Neural progenitor cell (in vitro differentiated cells): ENCODE measurements around the gene TRAPPC10. TPM values are rescaled to one million over a fixed set of nuclear protein-coding genes. Genes with fewer than 3 reads are reported as not detected.

Experiments used
- DNase-seq: peaks from one replicate; pipeline ENCODE4 v3.0.0-alpha.2; 2016; ENCODE audit warnings: low spot score
- H2AFZ ChIP-seq: fragments of 200-600 bp; sonication (generic); replicated peaks from 2 replicates; pipeline ENCODE4 v1.6.1; 2016; ENCODE audit warnings: antibody characterized with exemption
- H3F3A ChIP-seq: fragments of 200-600 bp; sonication (generic); 2 replicates; pipeline ENCODE4 v1.6.1; 2016; ENCODE audit warnings: antibody characterized with exemption, low read depth
- H3K27ac ChIP-seq: fragments of 200-600 bp; sonication (generic); 2 replicates; pipeline ENCODE4 v1.5.1; 2016; ENCODE audit warnings: mild to moderate bottlenecking
- H3K27me3 ChIP-seq: fragments of 200-600 bp; sonication (generic); 2 replicates; pipeline ENCODE4 v1.6.1; 2016; ENCODE audit warnings: mild to moderate bottlenecking, moderate library complexity
- H3K36me3 ChIP-seq: fragments of 200-600 bp; sonication (generic); 2 replicates; pipeline ENCODE4 v1.5.1; 2016
- H3K4me1 ChIP-seq: fragments of 200-600 bp; sonication (generic); 2 replicates; pipeline ENCODE4 v1.6.1; 2016; ENCODE audit warnings: mixed run types
- H3K4me2 ChIP-seq: fragments of 200-600 bp; sonication (generic); 2 replicates; pipeline ENCODE4 v1.6.1; 2016
- H3K4me3 ChIP-seq: fragments of 200-600 bp; sonication (generic); 2 replicates; pipeline ENCODE4 v1.5.1; 2016
- H3K79me2 ChIP-seq: fragments of 200-600 bp; sonication (generic); 2 replicates; pipeline ENCODE4 v1.6.1; 2016; ENCODE audit warnings: low read depth
- H3K9ac ChIP-seq: fragments of 200-600 bp; sonication (generic); 2 replicates; pipeline ENCODE4 v1.6.1; 2016
- H3K9me3 ChIP-seq: fragments of 200-600 bp; sonication (generic); 2 replicates; pipeline ENCODE4 v1.5.1; 2016; ENCODE audit warnings: low read depth
- H4K20me1 ChIP-seq: fragments of 200-600 bp; sonication (generic); 2 replicates; pipeline ENCODE4 v1.6.1; 2016; ENCODE audit warnings: low read depth
- H3K27ac Mint-ChIP-seq: 3 replicates; pipeline ENCODE4 v1.8.0; 2021; ENCODE audit warnings: mixed read lengths
- H3K27me3 Mint-ChIP-seq: 2 replicates; pipeline ENCODE4 v1.8.0; 2022; ENCODE audit warnings: low read depth, mild to moderate bottlenecking, inconsistent platforms, moderate library complexity, mixed read lengths; ENCODE audit not compliant: insufficient read depth
- H3K36me3 Mint-ChIP-seq: 3 replicates; pipeline ENCODE4 v1.8.0; 2021; ENCODE audit warnings: mixed read lengths
- H3K4me1 Mint-ChIP-seq: 3 replicates; pipeline ENCODE4 v1.8.0; 2021; ENCODE audit warnings: mixed read lengths
- H3K4me3 Mint-ChIP-seq: 3 replicates; pipeline ENCODE4 v1.8.0; 2021; ENCODE audit warnings: mild to moderate bottlenecking, moderate library complexity, mixed read lengths
- H3K9me3 Mint-ChIP-seq: 3 replicates; pipeline ENCODE4 v1.8.0; 2020; ENCODE audit warnings: mixed read lengths
- CTCF ChIP-seq: fragments of 200-600 bp; sonication (generic); IDR thresholded peaks from 2 replicates; pipeline ENCODE4 v1.5.1; 2017; ENCODE audit warnings: antibody characterized with exemption, mild to moderate bottlenecking
- EZH2 ChIP-seq: fragments of 200-600 bp; sonication (generic); IDR thresholded peaks from 2 replicates; pipeline ENCODE4 v1.6.1; 2017; ENCODE audit warnings: antibody characterized with exemption, mild to moderate bottlenecking, moderate library complexity
- EZH2phosphoT487 ChIP-seq: fragments of 200-600 bp; sonication (generic); IDR thresholded peaks from 2 replicates; pipeline ENCODE4 v1.6.1; 2017; ENCODE audit warnings: antibody characterized with exemption
- total RNA-seq: library from RNA; depleted of rRNA; stranded (reverse); fragments of >200 nt; gene quantifications from 2 replicates; pipeline ENCODE4 v1.2.3, GENCODE V29; 2015; ENCODE audit warnings: low replicate concordance

The TRAPPC10 gene
- total RNA-seq, 1 donor from 2014 or later: 19.8 TPM

GRCh38 chr21:43985690-43986251, 26.3 kb upstream of the TRAPPC10 start:
- peak overlapping the region; percentile 44 for H3K27ac Mint-ChIP-seq
- peaks cover 10% of the 10 kb centered on the region for H3K4me1 ChIP-seq
- peak; percentile 65 for DNase-seq
- H3K4me3 Mint-ChIP-seq: no peak overlapping the region
- H3K9ac ChIP-seq: no peak overlapping the region
- peaks cover 5% of the 10 kb centered on the region for H3K27me3 ChIP-seq
- peaks cover 3% of the 10 kb centered on the region for H3K27me3 Mint-ChIP-seq
- H3K4me3 ChIP-seq: peak overlapping the region; percentile 38
- TF ChIP-seq CTCF: no peak
- no peak for TF ChIP-seq EZH2
- TF ChIP-seq EZH2phosphoT487: no peak
- H2AFZ ChIP-seq: peak overlapping the region; percentile 96
- H4K20me1 ChIP-seq: no peaks in the 10 kb centered on the region
- no peaks in the 10 kb centered on the region for H3K9me3 Mint-ChIP-seq
- no peaks in the 10 kb centered on the region for H3K79me2 ChIP-seq
- no peaks in the 10 kb centered on the region for H3F3A ChIP-seq
- H3K36me3 ChIP-seq: no peaks in the 10 kb centered on the region
- peak overlapping the region; percentile 76 for H3K4me2 ChIP-seq
- H3K4me1 Mint-ChIP-seq: peaks cover 27% of the 10 kb centered on the region
- peaks cover 3% of the 10 kb centered on the region for H3K36me3 Mint-ChIP-seq
- no peaks in the 10 kb centered on the region for H3K9me3 ChIP-seq
- no peak overlapping the region for H3K27ac ChIP-seq

- H3K9me3 Mint-ChIP-seq: no peaks in the 10 kb centered on the region
- Histone ChIP-seq H3K4me2 (no peak overlapping the region), H2AFZ (no peak overlapping the region)
These were observed 25.3 kb upstream of the TRAPPC10 start for GRCh38 chr21:43986544-43987451.

GRCh38 chr21:43987509-43987908, 24.6 kb upstream of the TRAPPC10 start:
- no peak for DNase-seq
- no peak overlapping the region for H3K27ac ChIP-seq
- TF ChIP-seq CTCF (no peak), EZH2 (no peak), EZH2phosphoT487 (no peak)

More at GRCh38 chr21:43986544-43987451, 25.3 kb upstream of the TRAPPC10 start:
- Histone ChIP-seq H3F3A (no peaks in the 10 kb centered on the region), H3K9me3 (no peaks in the 10 kb centered on the region), H3K4me1 (peaks cover 10% of the 10 kb centered on the region), H4K20me1 (no peaks in the 10 kb centered on the region), H3K27ac (no peak overlapping the region), H3K79me2 (no peaks in the 10 kb centered on the region), H3K9ac (no peak overlapping the region), H3K27me3 (peaks cover 5% of the 10 kb centered on the region), H3K4me3 (no peak overlapping the region), H3K36me3 (no peaks in the 10 kb centered on the region)
- no peak overlapping the region for H3K4me3 Mint-ChIP-seq
- no peak for TF ChIP-seq EZH2phosphoT487
- peaks cover 24% of the 10 kb centered on the region for H3K4me1 Mint-ChIP-seq
- H3K36me3 Mint-ChIP-seq: peaks cover 3% of the 10 kb centered on the region
- H3K27ac Mint-ChIP-seq: no peak overlapping the region
- no peaks in the 10 kb centered on the region for H3K27me3 Mint-ChIP-seq
- DNase-seq: no peak

GRCh38 chr21:43988016-43988415, 24.1 kb upstream of the TRAPPC10 start:
- no peaks in the 10 kb centered on the region for H3K79me2 ChIP-seq
- no peak overlapping the region for H2AFZ ChIP-seq
- DNase-seq: no peak
- H4K20me1 ChIP-seq: no peaks in the 10 kb centered on the region
- H3K27ac ChIP-seq: no peak overlapping the region
- peaks cover 5% of the 10 kb centered on the region for H3K27me3 ChIP-seq
- H3K4me3 ChIP-seq: no peak overlapping the region
- Mint-ChIP-seq H3K36me3 (no peaks in the 10 kb centered on the region), H3K27ac (no peak overlapping the region), H3K27me3 (no peaks in the 10 kb centered on the region), H3K4me1 (peaks cover 24% of the 10 kb centered on the region), H3K9me3 (no peaks in the 10 kb centered on the region), H3K4me3 (no peak overlapping the region)
- no peak for TF ChIP-seq EZH2phosphoT487
- TF ChIP-seq EZH2: no peak
- TF ChIP-seq CTCF: no peak
- H3K9me3 ChIP-seq: no peaks in the 10 kb centered on the region
- no peak overlapping the region for H3K9ac ChIP-seq
- H3K4me1 ChIP-seq: peaks cover 10% of the 10 kb centered on the region
- H3K4me2 ChIP-seq: no peak overlapping the region
- no peaks in the 10 kb centered on the region for H3F3A ChIP-seq
- no peaks in the 10 kb centered on the region for H3K36me3 ChIP-seq

More at GRCh38 chr21:43987509-43987908, 24.6 kb upstream of the TRAPPC10 start:
- Histone ChIP-seq H4K20me1 (no peaks in the 10 kb centered on the region), H3K79me2 (no peaks in the 10 kb centered on the region), H3K4me1 (peaks cover 10% of the 10 kb centered on the region), H3K36me3 (no peaks in the 10 kb centered on the region), H3F3A (no peaks in the 10 kb centered on the region), H2AFZ (no peak overlapping the region), H3K27me3 (peaks cover 5% of the 10 kb centered on the region), H3K9ac (no peak overlapping the region), H3K4me3 (no peak overlapping the region), H3K9me3 (no peaks in the 10 kb centered on the region), H3K4me2 (no peak overlapping the region)
- H3K36me3 Mint-ChIP-seq: no peaks in the 10 kb centered on the region
- no peak overlapping the region for H3K4me3 Mint-ChIP-seq
- no peaks in the 10 kb centered on the region for H3K9me3 Mint-ChIP-seq
- no peak overlapping the region for H3K27ac Mint-ChIP-seq
- peaks cover 24% of the 10 kb centered on the region for H3K4me1 Mint-ChIP-seq
- no peaks in the 10 kb centered on the region for H3K27me3 Mint-ChIP-seq
